ENCODE measurements around the gene SSU72.
"Not testable (repeated sequence)": the region's sequence is repeated elsewhere in the genome, so short reads cannot be mapped to it uniquely, and the experiment has no call there.

DNA sequence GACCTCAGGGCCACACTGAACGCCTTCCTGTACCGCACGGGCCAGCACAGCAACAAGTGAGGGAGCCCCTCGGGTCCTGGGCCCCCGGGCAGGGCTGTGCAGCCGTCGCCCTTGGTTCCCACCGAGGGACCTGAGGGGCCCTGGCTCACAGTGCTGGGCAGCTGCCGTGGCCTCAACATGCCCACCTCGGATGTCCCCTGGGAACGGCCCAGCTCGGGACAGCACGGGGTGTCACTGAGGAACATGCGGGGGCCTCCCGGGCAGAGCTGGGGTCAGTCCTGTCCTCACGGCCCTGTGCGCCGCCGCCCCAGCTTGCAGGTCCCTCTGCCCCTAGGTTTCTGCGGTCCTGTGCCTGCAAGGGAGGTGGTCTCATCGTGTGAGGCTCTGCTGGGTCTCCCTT, 48.2 kb downstream of the SSU72 start:
- TF ChIP-seq POLR2A (IDR thresholded peaks at IDR 0.05), result not testable (repeated sequence)
- TF ChIP-seq, protein P1, sequence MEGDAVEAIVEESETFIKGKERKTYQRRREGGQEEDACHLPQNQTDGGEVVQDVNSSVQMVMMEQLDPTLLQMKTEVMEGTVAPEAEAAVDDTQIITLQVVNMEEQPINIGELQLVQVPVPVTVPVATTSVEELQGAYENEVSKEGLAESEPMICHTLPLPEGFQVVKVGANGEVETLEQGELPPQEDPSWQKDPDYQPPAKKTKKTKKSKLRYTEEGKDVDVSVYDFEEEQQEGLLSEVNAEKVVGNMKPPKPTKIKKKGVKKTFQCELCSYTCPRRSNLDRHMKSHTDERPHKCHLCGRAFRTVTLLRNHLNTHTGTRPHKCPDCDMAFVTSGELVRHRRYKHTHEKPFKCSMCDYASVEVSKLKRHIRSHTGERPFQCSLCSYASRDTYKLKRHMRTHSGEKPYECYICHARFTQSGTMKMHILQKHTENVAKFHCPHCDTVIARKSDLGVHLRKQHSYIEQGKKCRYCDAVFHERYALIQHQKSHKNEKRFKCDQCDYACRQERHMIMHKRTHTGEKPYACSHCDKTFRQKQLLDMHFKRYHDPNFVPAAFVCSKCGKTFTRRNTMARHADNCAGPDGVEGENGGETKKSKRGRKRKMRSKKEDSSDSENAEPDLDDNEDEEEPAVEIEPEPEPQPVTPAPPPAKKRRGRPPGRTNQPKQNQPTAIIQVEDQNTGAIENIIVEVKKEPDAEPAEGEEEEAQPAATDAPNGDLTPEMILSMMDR (IDR thresholded peaks at IDR 0.05), result not testable (repeated sequence)
